Gastroesophageal sphincter (tissue), 3 donors: ENCODE data around the gene ZNF451.
A peak's percentile ranks its signal among the peaks of the same experiment; 100 is the strongest.

Experiments used
- EP300 ChIP-seq: sonication (generic); formaldehyde crosslinking; IDR thresholded peaks from one replicate; pipeline ENCODE4 v1.6.1; 2017; ENCODE audit warnings: antibody characterized with exemption, mild to moderate bottlenecking
- POLR2A ChIP-seq, 2 donors: fragments of 450-650 bp; IDR thresholded peaks; one replicate each; pipeline ENCODE4 v1.6.1; 2017; ENCODE audit warnings: antibody characterized with exemption in 2 of 2, mild to moderate bottlenecking in 2 of 2, moderate library complexity in 1 of 2
- POLR2AphosphoS5 ChIP-seq: sonication (generic); formaldehyde crosslinking; IDR thresholded peaks from one replicate; pipeline ENCODE4 v1.6.1; 2017; ENCODE audit warnings: antibody characterized with exemption
- TF ChIP-seq, protein P1 (sequence below), 4 experiments: fragments of 200-600 bp in 2 of 4; fragments of 450-650 bp in 2 of 4; sonication (generic) in 1 of 4; IDR thresholded peaks; one replicate each; pipeline ENCODE4 v1.5.1; 2017 to 2019; ENCODE audit warnings: antibody characterized with exemption in 4 of 4, mild to moderate bottlenecking in 2 of 4, moderate library complexity in 2 of 4

DNA sequence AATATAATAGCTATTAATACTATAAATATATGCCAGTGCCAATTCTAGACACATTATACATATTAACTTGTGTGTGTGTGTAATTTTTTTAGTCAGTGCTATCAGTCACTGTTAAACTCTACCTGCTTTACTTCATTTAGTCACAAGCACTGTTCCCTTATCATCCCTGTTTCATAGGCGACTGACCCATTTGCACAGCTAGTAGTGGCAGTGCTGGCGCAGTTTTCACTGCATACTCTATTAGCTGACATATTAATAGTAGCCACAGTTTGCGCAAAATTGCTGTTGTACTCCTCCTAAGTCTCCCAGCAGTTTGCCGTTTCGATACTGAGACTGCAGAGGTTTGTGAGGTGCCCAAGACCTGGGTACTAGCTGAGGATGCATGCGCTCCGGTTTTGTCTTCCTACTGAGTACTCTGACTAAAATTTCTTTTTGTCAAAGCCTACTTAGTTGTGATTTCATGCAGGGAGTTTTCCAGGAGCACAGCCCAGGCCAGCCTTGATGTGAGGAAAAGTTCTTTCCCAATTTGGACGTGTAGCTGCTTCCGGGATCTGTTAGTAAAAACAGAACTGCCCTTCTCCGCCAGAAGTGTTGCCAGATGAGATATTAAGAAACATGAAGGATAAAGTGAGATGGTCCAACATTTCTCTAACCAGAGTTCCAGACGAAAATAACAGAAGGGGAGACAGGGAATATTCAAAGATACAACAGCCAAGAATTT, 87.7 kb downstream of the ZNF451 start:
- TF ChIP-seq POLR2A (IDR thresholded peaks at IDR 0.05) (no peak), EP300 (no peak), POLR2AphosphoS5 (peak; percentile 69)
- TF ChIP-seq, protein P1, sequence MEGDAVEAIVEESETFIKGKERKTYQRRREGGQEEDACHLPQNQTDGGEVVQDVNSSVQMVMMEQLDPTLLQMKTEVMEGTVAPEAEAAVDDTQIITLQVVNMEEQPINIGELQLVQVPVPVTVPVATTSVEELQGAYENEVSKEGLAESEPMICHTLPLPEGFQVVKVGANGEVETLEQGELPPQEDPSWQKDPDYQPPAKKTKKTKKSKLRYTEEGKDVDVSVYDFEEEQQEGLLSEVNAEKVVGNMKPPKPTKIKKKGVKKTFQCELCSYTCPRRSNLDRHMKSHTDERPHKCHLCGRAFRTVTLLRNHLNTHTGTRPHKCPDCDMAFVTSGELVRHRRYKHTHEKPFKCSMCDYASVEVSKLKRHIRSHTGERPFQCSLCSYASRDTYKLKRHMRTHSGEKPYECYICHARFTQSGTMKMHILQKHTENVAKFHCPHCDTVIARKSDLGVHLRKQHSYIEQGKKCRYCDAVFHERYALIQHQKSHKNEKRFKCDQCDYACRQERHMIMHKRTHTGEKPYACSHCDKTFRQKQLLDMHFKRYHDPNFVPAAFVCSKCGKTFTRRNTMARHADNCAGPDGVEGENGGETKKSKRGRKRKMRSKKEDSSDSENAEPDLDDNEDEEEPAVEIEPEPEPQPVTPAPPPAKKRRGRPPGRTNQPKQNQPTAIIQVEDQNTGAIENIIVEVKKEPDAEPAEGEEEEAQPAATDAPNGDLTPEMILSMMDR (IDR thresholded peaks at IDR 0.05) = no peak
